Measurements from ENCODE around the gene LMNTD2.

GRCh38 chr11:550021-550745 lies 10.4 kb downstream of the LMNTD2 start:
- TF ChIP-seq CTCF (IDR thresholded peaks at IDR 0.05) (no peak), PRDM15 (CRISPR knock-in tag; IDR thresholded peaks at IDR 0.05) (no peak), MXD4 (CRISPR knock-in tag; IDR thresholded peaks at IDR 0.05; ENCODE audit: borderline replicate concordance) (no peak), USF1 (CRISPR knock-in tag; IDR thresholded peaks at IDR 0.05) (no peak), ZBTB21 (CRISPR knock-in tag; IDR thresholded peaks at IDR 0.05; ENCODE audit: borderline replicate concordance) (no peak), FOXP1 (CRISPR knock-in tag; IDR thresholded peaks at IDR 0.05; ENCODE audit: borderline replicate concordance) (no peak), OVOL2 (CRISPR knock-in tag; IDR thresholded peaks at IDR 0.05; ENCODE audit: borderline replicate concordance) (no peak)

Data from WTC11 (cell line).